Psoas muscle (tissue), 8 donors: ENCODE results near the gene RIPOR3. TPM values are rescaled to one million over a fixed set of nuclear protein-coding genes. Genes with fewer than 3 reads are reported as not detected.

Experiments used
- ATAC-seq, 4 donors: fragments of 200-7000 bp; cut with Tn5 transposase; one replicate each; pipeline ENCODE4 v1.9.1; 2020; ENCODE audit warnings: moderate library complexity in 3 of 4, mild to moderate bottlenecking in 2 of 4
- DNase-seq, 2 donors: peaks; one replicate each; pipeline ENCODE4 v3.0.0-alpha.2; 2020
- H3K27ac ChIP-seq: fragments of 200-600 bp; one replicate; pipeline ENCODE4 v1.8.0; 2022
- H3K27me3 ChIP-seq, 3 donors: fragments of 200-600 bp in 1 of 3; one replicate each; pipeline versions ENCODE4 v1.6.1 to v1.8.0; 2013 to 2022; ENCODE audit warnings: low read length in 2 of 3, mild to moderate bottlenecking in 2 of 3, moderate library complexity in 1 of 3; ENCODE audit not compliant: insufficient read depth in 3 of 3
- H3K36me3 ChIP-seq, 2 donors: fragments of 200-600 bp in 1 of 2; one replicate each; pipeline versions ENCODE4 v1.6.1 to v1.8.0; 2013 to 2022; ENCODE audit warnings: low read depth in 1 of 2, mild to moderate bottlenecking in 1 of 2, moderate library complexity in 1 of 2; ENCODE audit not compliant: insufficient read depth in 1 of 2
- H3K4me1 ChIP-seq: fragments of 200-600 bp; one replicate; pipeline ENCODE4 v1.8.0; 2022
- H3K4me3 ChIP-seq: fragments of 200-600 bp; one replicate; pipeline ENCODE4 v1.8.0; 2022; ENCODE audit warnings: mild to moderate bottlenecking
- H3K9me3 ChIP-seq: fragments of 200-600 bp; one replicate; pipeline ENCODE4 v1.8.0; 2022
- CTCF ChIP-seq: fragments of 200-600 bp; IDR thresholded peaks from one replicate; pipeline ENCODE4 v1.8.0; 2022; ENCODE audit warnings: antibody characterized with exemption
- WGBS, 3 donors: extraction: QIAGEN DNeasy Blood & Tissue Kit; methylation state at CpG; one replicate each; pipeline versions ENCODE4 v1.1.6 to v1.1.7; 2013; 5-methylcytosine and 5-hydroxymethylcytosine counted together
- intact Hi-C, 2 donors: fragments of 100-400 bp; cut with DNase I; formaldehyde crosslinking; loops; one replicate each; pipeline versions ENCODE4 v1.11.0 to v1.14.2; 2022
- polyA plus RNA-seq, 3 donors: library from polyadenylated mRNA; stranded (reverse); fragments of 200-250 nt; gene quantifications; one replicate each; pipeline ENCODE4 v1.2.3, GENCODE V29; 2013
- total RNA-seq, 4 donors: library from RNA; stranded (reverse); fragmentation: NEBNext Ultra II Directional in 2 of 4; extraction: Animal tissue kit (Norgen Biotek cat#: 25700) in 2 of 4; gene quantifications; one replicate each; pipeline versions ENCODE4 v1.2.1 to v1.2.4, GENCODE V29; 2021 to 2023
- donor health status: healthy with polysubstance abuse.
- donor health status: DM: no; HTN: no; CAD: no; lungs with moderate emphysema.
- donor health status: Bipolar disorder and iron deficiency.
- donor health status: healthy.
- donor health status: DM: yes; HTN: yes; CAD: no.
- donor health status: DM: no; HTN: no; CAD: no.
- donor health status: DM: no; HTN: no; CAD: no.
- donor health status: DM: yes; HTN: yes; CAD: no.

Gene RIPOR3
- total and polyA plus RNA-seq, 7 donors, result 3.1 to 5.7 (median 5.2) TPM

GRCh38 chr20:50652702-50653294, 38.5 kb downstream of the RIPOR3 start:
- TF ChIP-seq CTCF, result no peak
- H3K27ac ChIP-seq, result no peak overlapping the region

GRCh38 chr20:50651676-50652075, 39.7 kb downstream of the RIPOR3 start:
- ATAC-seq, result no peak
- TF ChIP-seq CTCF, result no peak
- no peak overlapping the region for H3K4me3 ChIP-seq
- DNase-seq, result no peak
- H3K27ac ChIP-seq, result no peak overlapping the region
- WGBS, 3 donors, result 83 to 86% (median 84%) methylated on average over 4 of the region's 4 CpGs
- intact Hi-C loops, result no loop called here
- no peaks in the 10 kb centered on the region for H3K9me3 ChIP-seq
- H3K36me3 ChIP-seq, result no peaks in the 10 kb centered on the region
- no peaks in the 10 kb centered on the region for H3K27me3 ChIP-seq
- no peaks in the 10 kb centered on the region for H3K4me1 ChIP-seq

More at GRCh38 chr20:50652702-50653294, 38.5 kb downstream of the RIPOR3 start:
- intact Hi-C loops, result no loop called here
- no peak for ATAC-seq
- no peaks in the 10 kb centered on the region for H3K27me3 ChIP-seq
- H3K4me3 ChIP-seq, result no peak overlapping the region
- H3K9me3 ChIP-seq, result no peaks in the 10 kb centered on the region
- H3K4me1 ChIP-seq, result no peaks in the 10 kb centered on the region
- no peaks in the 10 kb centered on the region for H3K36me3 ChIP-seq
- no peak for DNase-seq
- WGBS, 3 donors, result 71 to 81% (median 73%) methylated on average over 11 of the region's 11 CpGs

- ATAC-seq, result peak in 2 of 4 donors; percentile 17 to 22
- Histone ChIP-seq H3K27ac (no peak overlapping the region), H3K4me1 (no peaks in the 10 kb centered on the region), H3K9me3 (no peaks in the 10 kb centered on the region), H3K36me3 (no peaks in the 10 kb centered on the region), H3K27me3 (no peaks in the 10 kb centered on the region), H3K4me3 (no peak overlapping the region)
- DNase-seq, result peak; percentile 60 to 81
- WGBS, 3 donors, result 42 to 49% (median 43%) methylated on average over 5 of the region's 5 CpGs
- intact Hi-C loops, result no loop called here
- no peak for TF ChIP-seq CTCF
Observed at GRCh38 chr20:50649590-50649989, 41.8 kb downstream of the RIPOR3 start.

GRCh38 chr20:50648651-50649050, 42.7 kb downstream of the RIPOR3 start:
- 91 to 97% (median 95%) methylated on average over 6 of the region's 6 CpGs for WGBS, 3 donors
- Histone ChIP-seq H3K27me3 (no peaks in the 10 kb centered on the region), H3K4me3 (no peak overlapping the region), H3K36me3 (no peaks in the 10 kb centered on the region), H3K9me3 (no peaks in the 10 kb centered on the region), H3K27ac (peak overlapping the region; percentile 3), H3K4me1 (no peaks in the 10 kb centered on the region)
- no peak for TF ChIP-seq CTCF
- ATAC-seq (no peak), DNase-seq (no peak)
- intact Hi-C loops, result no loop called here

GRCh38 chr20:50646483-50646996, 44.8 kb downstream of the RIPOR3 start:
- H3K36me3 ChIP-seq, result no peaks in the 10 kb centered on the region
- H3K4me3 ChIP-seq, result no peak overlapping the region
- WGBS, 3 donors, result 39 to 55% (median 40%) methylated on average over 1 of the region's 1 CpG
- peak overlapping the region; percentile 68 for H3K27ac ChIP-seq
- intact Hi-C loops, result no loop called here
- DNase-seq, result no peak
- TF ChIP-seq CTCF, result peak; percentile 21
- H3K9me3 ChIP-seq, result no peaks in the 10 kb centered on the region
- no peaks in the 10 kb centered on the region for H3K27me3 ChIP-seq
- ATAC-seq, result peak; percentile 26 to 51 (median 38)
- no peaks in the 10 kb centered on the region for H3K4me1 ChIP-seq
